Smooth muscle cell (in vitro differentiated cells): Measurements from ENCODE around the gene FKBP11. TPM values are rescaled to one million over a fixed set of nuclear protein-coding genes. Genes with fewer than 3 reads are reported as not detected.

Experiments used
- DNase-seq: peaks from one replicate; lab custom pipeline; 2025; ENCODE audit not compliant: unreplicated experiment; lab: John Stamatoyannopoulos, UW
- H2AFZ ChIP-seq: fragments of 200-600 bp; sonication (generic); 2 replicates; pipeline ENCODE4 v1.6.0; 2016; ENCODE audit warnings: antibody characterized with exemption, low read depth, mild to moderate bottlenecking
- H3F3A ChIP-seq: fragments of 200-600 bp; sonication (generic); 2 replicates; pipeline ENCODE4 v1.6.0; 2017; ENCODE audit warnings: antibody characterized with exemption, low read depth
- H3K27ac ChIP-seq: fragments of 200-600 bp; sonication (generic); 2 replicates; pipeline ENCODE4 v1.5.1; 2016; ENCODE audit warnings: low read depth, mild to moderate bottlenecking
- H3K27me3 ChIP-seq: fragments of 200-600 bp; sonication (generic); 2 replicates; pipeline ENCODE4 v1.6.1; 2016; ENCODE audit warnings: low read depth, mild to moderate bottlenecking
- H3K36me3 ChIP-seq: fragments of 200-600 bp; sonication (generic); 2 replicates; pipeline ENCODE4 v1.5.1; 2016; ENCODE audit warnings: low read depth
- H3K4me1 ChIP-seq: fragments of 200-600 bp; sonication (generic); 2 replicates; pipeline ENCODE4 v1.5.1; 2016; ENCODE audit warnings: low read depth
- H3K4me2 ChIP-seq: fragments of 200-600 bp; sonication (generic); 2 replicates; pipeline ENCODE4 v1.6.0; 2016; ENCODE audit warnings: mild to moderate bottlenecking
- H3K4me3 ChIP-seq: fragments of 200-600 bp; sonication (generic); 2 replicates; pipeline ENCODE4 v1.5.1; 2016; ENCODE audit warnings: mild to moderate bottlenecking
- H3K79me2 ChIP-seq: fragments of 200-600 bp; sonication (generic); 2 replicates; pipeline ENCODE4 v1.6.0; 2016; ENCODE audit warnings: low read depth, mild to moderate bottlenecking
- H3K9ac ChIP-seq: fragments of 200-600 bp; sonication (generic); 2 replicates; pipeline ENCODE4 v1.6.0; 2016; ENCODE audit warnings: low read depth
- H3K9me3 ChIP-seq: fragments of 200-600 bp; sonication (generic); replicated peaks from 2 replicates; pipeline ENCODE4 v1.5.1; 2016; ENCODE audit warnings: low read depth
- H4K20me1 ChIP-seq: fragments of 200-600 bp; sonication (generic); 2 replicates; pipeline ENCODE4 v1.6.0; 2016; ENCODE audit warnings: low read depth
- CTCF ChIP-seq: fragments of 200-600 bp; sonication (generic); IDR thresholded peaks from 2 replicates; pipeline ENCODE4 v1.5.1; 2017; ENCODE audit warnings: borderline replicate concordance, mild to moderate bottlenecking, antibody characterized with exemption; ENCODE audit not compliant: insufficient read depth, poor library complexity, severe bottlenecking
- WGBS: methylation state at CpG from one replicate; pipeline ENCODE4 v1.1.7; 2016; ENCODE audit warnings: low lambda C conversion rate; 5-methylcytosine and 5-hydroxymethylcytosine counted together
- polyA plus RNA-seq: library from polyadenylated mRNA; unstranded; fragments of >200 nt; fragmentation: Nextera tagmentation; extraction: Ambion mirVana; gene quantifications from 2 replicates; pipeline ENCODE4 v1.2.1, GENCODE V29; 2016
- total RNA-seq: library from RNA; depleted of rRNA; stranded (reverse); fragments of >200 nt; gene quantifications from 2 replicates; pipeline ENCODE4 v1.2.3, GENCODE V29; 2014

Gene FKBP11
- total and polyA plus RNA-seq, 2 experiments from 2014 or later, result 36.1 to 217 TPM

- H3K27me3 ChIP-seq, result no peaks in the 10 kb centered on the region
- no peak overlapping the region for H2AFZ ChIP-seq
- no peak for DNase-seq
- H3K79me2 ChIP-seq, result peaks cover 70% of the 10 kb centered on the region
- H3K36me3 ChIP-seq, result no peaks in the 10 kb centered on the region
- H3K4me1 ChIP-seq, result peaks cover 16% of the 10 kb centered on the region
- no peak for TF ChIP-seq CTCF
- H3F3A ChIP-seq, result peaks cover 10% of the 10 kb centered on the region
- H3K9me3 ChIP-seq, result no peaks in the 10 kb centered on the region
- peaks cover 72% of the 10 kb centered on the region for H4K20me1 ChIP-seq
- no peak overlapping the region for H3K9ac ChIP-seq
- H3K4me2 ChIP-seq, result no peak overlapping the region
- H3K27ac ChIP-seq, result no peak overlapping the region
- WGBS, result 98% methylated on average over 3 of the region's 3 CpGs
- H3K4me3 ChIP-seq, result no peak overlapping the region
Measured at GRCh38 chr12:48954061-48954460, 28.8 kb upstream of the FKBP11 start.

GRCh38 chr12:48952691-48953090 lies 27.4 kb upstream of the FKBP11 start:
- no peak overlapping the region for H3K4me2 ChIP-seq
- H4K20me1 ChIP-seq, result peaks cover 86% of the 10 kb centered on the region
- H3K9me3 ChIP-seq, result no peaks in the 10 kb centered on the region
- H3K79me2 ChIP-seq, result peaks cover 83% of the 10 kb centered on the region
- no peak for TF ChIP-seq CTCF
- H3K27me3 ChIP-seq, result no peaks in the 10 kb centered on the region
- H3K4me3 ChIP-seq, result no peak overlapping the region
- H3K27ac ChIP-seq, result no peak overlapping the region
- H3K4me1 ChIP-seq, result peaks cover 16% of the 10 kb centered on the region
- DNase-seq, result no peak
- 97% methylated on average over 4 of the region's 4 CpGs for WGBS
- peaks cover 10% of the 10 kb centered on the region for H3F3A ChIP-seq
- H3K9ac ChIP-seq, result no peak overlapping the region
- H3K36me3 ChIP-seq, result no peaks in the 10 kb centered on the region
- H2AFZ ChIP-seq, result no peak overlapping the region

- H3K27me3 ChIP-seq, result no peaks in the 10 kb centered on the region
- H3K79me2 ChIP-seq, result peaks cover 93% of the 10 kb centered on the region
- 80% methylated on average over 3 of the region's 3 CpGs for WGBS
- no peak overlapping the region for H3K4me3 ChIP-seq
- no peaks in the 10 kb centered on the region for H3K9me3 ChIP-seq
- H2AFZ ChIP-seq, result no peak overlapping the region
- H3K4me1 ChIP-seq, result no peaks in the 10 kb centered on the region
- no peak for TF ChIP-seq CTCF
- H3K4me2 ChIP-seq, result no peak overlapping the region
- no peaks in the 10 kb centered on the region for H3F3A ChIP-seq
- no peak for DNase-seq
- no peaks in the 10 kb centered on the region for H3K36me3 ChIP-seq
- H3K27ac ChIP-seq, result no peak overlapping the region
- H3K9ac ChIP-seq, result no peak overlapping the region
- peaks cover 100% of the 10 kb centered on the region for H4K20me1 ChIP-seq
Measured at GRCh38 chr12:48947727-48948126, 22.4 kb upstream of the FKBP11 start.

GRCh38 chr12:48946943-48947342 lies 21.7 kb upstream of the FKBP11 start:
- WGBS, result 93% methylated on average over 6 of the region's 6 CpGs
- H3K36me3 ChIP-seq, result no peaks in the 10 kb centered on the region
- no peak overlapping the region for H3K4me3 ChIP-seq
- H3K79me2 ChIP-seq, result peaks cover 91% of the 10 kb centered on the region
- H3F3A ChIP-seq, result no peaks in the 10 kb centered on the region
- H4K20me1 ChIP-seq, result peaks cover 100% of the 10 kb centered on the region
- no peaks in the 10 kb centered on the region for H3K27me3 ChIP-seq
- no peak for TF ChIP-seq CTCF
- no peak overlapping the region for H3K4me2 ChIP-seq
- H2AFZ ChIP-seq, result no peak overlapping the region
- no peaks in the 10 kb centered on the region for H3K9me3 ChIP-seq
- H3K9ac ChIP-seq, result no peak overlapping the region
- H3K27ac ChIP-seq, result no peak overlapping the region
- DNase-seq, result no peak
- H3K4me1 ChIP-seq, result no peaks in the 10 kb centered on the region
